Erythroblast (primary cell): ENCODE data around the gene CH25H.

ENCODE experiments used
- GATA1 ChIP-seq: IDR thresholded peaks from 2 replicates; pipeline ENCODE4 v1.6.1; 2011; ENCODE audit warnings: low read depth, mild to moderate bottlenecking, control low read depth, low read length, moderate library complexity
- POLR2A ChIP-seq: IDR thresholded peaks from 2 replicates; pipeline ENCODE4 v1.6.1; 2011; ENCODE audit warnings: mild to moderate bottlenecking, low read length

- TF ChIP-seq POLR2A: peak; percentile 18
- TF ChIP-seq GATA1: no peak
Measured at GRCh38 chr10:89251409-89252224, 44.5 kb upstream of the CH25H start, which contains the start of gene LIPA.
